DOHH2 (cell line): Measurements from ENCODE around the gene CBL.

Experiments used
- EZH2phosphoT487 ChIP-seq: fragments of 200-600 bp; sonication (generic); IDR thresholded peaks from 2 replicates; pipeline ENCODE4 v1.6.1; 2017; ENCODE audit warnings: borderline replicate concordance, mild to moderate bottlenecking, antibody characterized with exemption, low read length, moderate library complexity, mixed read lengths
- TF ChIP-seq, protein P1 (sequence below): fragments of 200-600 bp; sonication (generic); IDR thresholded peaks from one replicate; pipeline ENCODE4 v1.5.1; 2014; ENCODE audit warnings: antibody characterized with exemption, mild to moderate bottlenecking, low read depth, low read length; ENCODE audit not compliant: poor library complexity, severe bottlenecking

DNA sequence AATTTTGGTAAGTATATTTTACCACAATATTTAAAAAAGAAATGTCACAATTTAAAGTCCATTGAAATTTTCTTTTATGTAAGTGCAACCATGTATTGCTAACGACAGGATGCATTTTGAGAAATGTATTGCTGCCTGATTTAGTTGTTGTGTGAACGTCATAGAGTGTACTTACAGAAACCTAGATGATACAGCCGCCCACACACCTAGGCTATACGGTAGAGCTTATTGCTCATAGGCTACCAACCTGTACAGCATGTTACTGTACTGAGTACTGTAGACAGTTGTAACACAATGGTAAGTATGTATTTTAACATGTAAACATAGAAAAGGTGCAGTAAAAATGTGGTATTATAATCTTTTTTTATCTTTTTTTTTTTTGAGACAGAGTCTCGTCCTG lies 48.1 kb downstream of the CBL start:
- TF ChIP-seq, protein P1, sequence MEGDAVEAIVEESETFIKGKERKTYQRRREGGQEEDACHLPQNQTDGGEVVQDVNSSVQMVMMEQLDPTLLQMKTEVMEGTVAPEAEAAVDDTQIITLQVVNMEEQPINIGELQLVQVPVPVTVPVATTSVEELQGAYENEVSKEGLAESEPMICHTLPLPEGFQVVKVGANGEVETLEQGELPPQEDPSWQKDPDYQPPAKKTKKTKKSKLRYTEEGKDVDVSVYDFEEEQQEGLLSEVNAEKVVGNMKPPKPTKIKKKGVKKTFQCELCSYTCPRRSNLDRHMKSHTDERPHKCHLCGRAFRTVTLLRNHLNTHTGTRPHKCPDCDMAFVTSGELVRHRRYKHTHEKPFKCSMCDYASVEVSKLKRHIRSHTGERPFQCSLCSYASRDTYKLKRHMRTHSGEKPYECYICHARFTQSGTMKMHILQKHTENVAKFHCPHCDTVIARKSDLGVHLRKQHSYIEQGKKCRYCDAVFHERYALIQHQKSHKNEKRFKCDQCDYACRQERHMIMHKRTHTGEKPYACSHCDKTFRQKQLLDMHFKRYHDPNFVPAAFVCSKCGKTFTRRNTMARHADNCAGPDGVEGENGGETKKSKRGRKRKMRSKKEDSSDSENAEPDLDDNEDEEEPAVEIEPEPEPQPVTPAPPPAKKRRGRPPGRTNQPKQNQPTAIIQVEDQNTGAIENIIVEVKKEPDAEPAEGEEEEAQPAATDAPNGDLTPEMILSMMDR, result no peak
- TF ChIP-seq EZH2phosphoT487, result no peak
